ENCODE results near the gene CORO7.
A peak's percentile ranks its signal among the peaks of the same experiment; 100 is the strongest.

The CORO7 gene

GRCh38 chr16:4378161-4378666 lies 38.2 kb downstream of the CORO7 start:
- H3K9me3 Mint-ChIP-seq, result no peaks in the 10 kb centered on the region
- peaks cover 18% of the 10 kb centered on the region for H3K36me3 Mint-ChIP-seq
- ATAC-seq (ENCODE audit: low read depth) (no peak), DNase-seq (ENCODE audit: low spot score in 2 of 2) (no peak)
- H3K27me3 Mint-ChIP-seq, result no peaks in the 10 kb centered on the region
- peak overlapping the region; percentile 51 for H3K27ac Mint-ChIP-seq
- peaks cover 5% of the 10 kb centered on the region for H3K4me1 Mint-ChIP-seq
- H3K4me3 Mint-ChIP-seq, result no peak overlapping the region

DNA sequence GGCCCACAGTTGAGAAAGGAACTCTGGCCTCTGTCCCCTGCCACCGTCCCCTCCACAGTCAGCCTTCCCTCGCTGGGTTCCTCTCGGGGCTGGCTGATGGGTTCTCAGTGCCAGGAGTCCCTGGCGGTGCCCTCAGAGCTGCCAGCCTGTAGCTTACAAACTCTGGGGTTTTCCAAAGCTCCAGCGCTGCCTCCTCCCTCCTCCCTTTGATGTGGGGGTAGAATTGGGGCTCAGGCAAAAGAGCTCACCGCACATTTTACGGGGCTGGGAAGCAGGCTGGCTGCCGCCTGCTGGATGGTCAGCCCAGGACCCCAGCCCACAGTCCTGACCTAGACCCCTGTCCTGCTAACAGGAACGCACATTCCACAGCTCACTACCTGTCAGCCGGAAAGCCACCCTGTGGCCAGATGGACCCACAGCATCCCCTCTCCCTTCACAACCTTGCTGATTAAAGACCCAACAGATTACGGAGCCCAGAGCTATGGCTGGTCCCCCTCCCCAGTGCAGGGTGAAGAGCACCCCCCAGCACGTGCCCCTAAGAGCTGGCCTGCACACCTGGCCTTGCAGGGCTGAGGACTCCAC lies 38.7 kb downstream of the CORO7 start:
- DNase-seq (ENCODE audit: low spot score in 2 of 2) (no peak), ATAC-seq (ENCODE audit: low read depth) (no peak)
- no peaks in the 10 kb centered on the region for H3K27me3 Mint-ChIP-seq
- H3K9me3 Mint-ChIP-seq, result no peaks in the 10 kb centered on the region
- H3K4me3 Mint-ChIP-seq, result no peak overlapping the region
- H3K4me1 Mint-ChIP-seq, result peaks cover 10% of the 10 kb centered on the region
- H3K36me3 Mint-ChIP-seq, result peaks cover 13% of the 10 kb centered on the region
- peak overlapping the region; percentile 51 for H3K27ac Mint-ChIP-seq

DNA sequence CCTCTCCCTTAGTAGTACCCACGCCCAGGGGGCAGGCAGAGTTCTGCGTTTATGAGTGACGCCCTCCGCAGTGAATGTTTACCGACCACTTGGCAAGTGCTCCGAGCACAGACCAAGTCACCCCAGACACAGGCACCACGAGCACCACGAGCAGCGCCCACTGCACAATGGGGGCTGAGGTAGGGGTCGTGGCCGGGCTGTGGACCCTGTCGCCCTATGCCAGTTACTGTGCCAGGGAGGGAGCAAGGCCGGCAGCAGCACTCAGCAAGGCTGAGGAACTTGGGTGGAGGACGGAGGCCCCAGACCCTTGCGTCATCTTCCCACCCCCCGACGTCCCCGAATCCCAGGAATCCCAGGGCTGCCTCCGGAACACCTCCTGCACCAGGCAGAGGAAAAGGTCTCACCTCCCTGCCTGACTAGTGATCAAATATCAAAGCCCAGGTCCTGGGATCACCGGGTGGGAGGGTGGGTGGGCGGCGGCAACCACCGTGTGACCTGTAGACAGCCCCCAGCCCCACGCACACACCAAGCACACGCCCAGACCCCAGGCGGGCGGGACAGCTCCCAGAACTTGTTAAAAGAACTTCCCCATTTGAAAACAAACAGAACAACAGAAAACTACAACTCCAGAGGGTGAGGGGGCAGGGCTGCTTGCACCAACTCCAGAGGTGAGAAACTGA lies 39.4 kb downstream of the CORO7 start:
- peaks cover 12% of the 10 kb centered on the region for H3K36me3 Mint-ChIP-seq
- no peak overlapping the region for H3K4me3 Mint-ChIP-seq

GRCh38 chr16:4376126-4376892 lies 40.1 kb downstream of the CORO7 start:
- Mint-ChIP-seq H3K36me3 (peaks cover 10% of the 10 kb centered on the region), H3K4me3 (no peak overlapping the region), H3K27me3 (no peaks in the 10 kb centered on the region), H3K9me3 (no peaks in the 10 kb centered on the region), H3K4me1 (peaks cover 13% of the 10 kb centered on the region), H3K27ac (no peak overlapping the region)
- ATAC-seq (ENCODE audit: low read depth), result no peak
- DNase-seq (ENCODE audit: low spot score in 2 of 2), result no peak

More for the DNA sequence above, 39.4 kb downstream of the CORO7 start:
- ATAC-seq (ENCODE audit: low read depth), result no peak
- Mint-ChIP-seq H3K4me1 (peaks cover 13% of the 10 kb centered on the region), H3K9me3 (no peaks in the 10 kb centered on the region), H3K27ac (no peak overlapping the region), H3K27me3 (no peaks in the 10 kb centered on the region)
- DNase-seq (ENCODE audit: low spot score in 2 of 2), result no peak

DNA sequence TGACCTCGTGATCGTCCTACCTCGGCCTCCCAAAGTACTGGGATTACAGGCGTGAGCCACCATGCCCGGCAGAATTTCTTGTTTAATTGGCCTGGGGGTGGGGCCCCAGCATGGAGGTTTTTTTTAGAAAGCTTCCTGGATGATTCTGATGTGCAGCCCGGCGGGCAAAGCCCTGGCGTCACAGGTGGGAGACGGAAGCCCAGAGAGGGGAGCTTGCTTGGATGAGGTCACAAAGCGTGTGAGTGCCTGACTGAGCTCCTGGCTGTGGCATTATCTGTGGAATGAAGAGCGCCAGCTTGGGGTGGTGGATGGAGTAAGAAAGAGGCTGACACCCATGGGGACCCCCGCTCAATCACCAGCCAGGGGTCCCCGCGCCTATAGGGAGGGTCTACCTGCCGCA lies 40.7 kb downstream of the CORO7 start:
- no peak for DNase-seq (ENCODE audit: low spot score in 2 of 2)
- peaks cover 10% of the 10 kb centered on the region for H3K36me3 Mint-ChIP-seq
- no peak for ATAC-seq (ENCODE audit: low read depth)
- peaks cover 13% of the 10 kb centered on the region for H3K4me1 Mint-ChIP-seq
- H3K27ac Mint-ChIP-seq, result no peak overlapping the region
- no peak overlapping the region for H3K4me3 Mint-ChIP-seq
- H3K9me3 Mint-ChIP-seq, result no peaks in the 10 kb centered on the region
- no peaks in the 10 kb centered on the region for H3K27me3 Mint-ChIP-seq

DNA sequence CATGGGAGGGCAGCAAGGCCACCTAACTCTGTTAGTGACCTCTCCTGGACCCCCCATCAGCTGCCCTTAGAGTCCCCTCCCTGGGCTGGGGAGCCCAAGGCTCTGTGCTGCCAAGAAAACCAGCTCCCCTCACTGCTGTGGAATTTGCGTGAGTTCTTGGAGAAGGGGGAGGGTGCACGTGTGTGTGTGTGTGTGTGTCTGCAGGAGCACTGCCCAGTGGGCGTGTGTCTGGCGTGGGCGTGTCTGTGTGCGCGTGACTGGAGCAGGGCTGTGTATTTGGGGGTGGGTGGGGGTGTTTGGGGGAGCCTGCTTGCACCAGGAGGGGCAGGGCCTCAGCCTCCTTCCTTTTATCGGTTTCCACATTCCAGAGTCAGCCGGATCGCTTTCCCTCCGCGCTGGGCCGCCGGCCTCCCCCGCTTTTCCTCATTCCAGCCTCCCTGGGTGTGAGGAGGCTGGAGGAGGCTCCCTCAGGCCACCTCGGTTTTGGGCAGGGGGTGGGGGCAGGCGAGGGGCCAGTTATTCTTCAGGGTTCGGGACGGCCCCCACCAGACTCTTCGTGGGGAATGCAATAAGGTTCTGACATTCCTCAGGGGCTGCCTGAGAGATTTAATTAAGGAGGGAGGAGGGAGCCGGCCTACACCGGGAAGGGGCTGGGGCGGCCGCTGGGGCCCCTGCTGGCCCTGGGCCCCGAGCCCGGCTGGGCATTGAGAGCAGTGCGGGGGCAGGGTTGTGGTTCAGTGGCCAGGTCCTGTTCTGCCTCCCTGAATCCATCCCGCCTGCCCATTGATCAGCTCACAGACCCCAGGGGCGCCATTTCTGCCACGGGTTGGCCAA lies 42.3 kb downstream of the CORO7 start:
- no peaks in the 10 kb centered on the region for H3K9me3 Mint-ChIP-seq
- H3K36me3 Mint-ChIP-seq, result peaks cover 7% of the 10 kb centered on the region
- no peak overlapping the region for H3K27ac Mint-ChIP-seq
- DNase-seq (ENCODE audit: low spot score in 2 of 2) (no peak), ATAC-seq (ENCODE audit: low read depth) (no peak)
- no peak overlapping the region for H3K4me3 Mint-ChIP-seq
- no peaks in the 10 kb centered on the region for H3K27me3 Mint-ChIP-seq
- peaks cover 13% of the 10 kb centered on the region for H3K4me1 Mint-ChIP-seq

GRCh38 chr16:4373356-4373908 lies 43.0 kb downstream of the CORO7 start:
- Mint-ChIP-seq H3K9me3 (no peaks in the 10 kb centered on the region), H3K4me1 (peaks cover 13% of the 10 kb centered on the region), H3K36me3 (peaks cover 7% of the 10 kb centered on the region), H3K27ac (no peak overlapping the region), H3K4me3 (no peak overlapping the region), H3K27me3 (no peaks in the 10 kb centered on the region)
- ATAC-seq (ENCODE audit: low read depth) (no peak), DNase-seq (ENCODE audit: low spot score in 2 of 2) (no peak)

DNA sequence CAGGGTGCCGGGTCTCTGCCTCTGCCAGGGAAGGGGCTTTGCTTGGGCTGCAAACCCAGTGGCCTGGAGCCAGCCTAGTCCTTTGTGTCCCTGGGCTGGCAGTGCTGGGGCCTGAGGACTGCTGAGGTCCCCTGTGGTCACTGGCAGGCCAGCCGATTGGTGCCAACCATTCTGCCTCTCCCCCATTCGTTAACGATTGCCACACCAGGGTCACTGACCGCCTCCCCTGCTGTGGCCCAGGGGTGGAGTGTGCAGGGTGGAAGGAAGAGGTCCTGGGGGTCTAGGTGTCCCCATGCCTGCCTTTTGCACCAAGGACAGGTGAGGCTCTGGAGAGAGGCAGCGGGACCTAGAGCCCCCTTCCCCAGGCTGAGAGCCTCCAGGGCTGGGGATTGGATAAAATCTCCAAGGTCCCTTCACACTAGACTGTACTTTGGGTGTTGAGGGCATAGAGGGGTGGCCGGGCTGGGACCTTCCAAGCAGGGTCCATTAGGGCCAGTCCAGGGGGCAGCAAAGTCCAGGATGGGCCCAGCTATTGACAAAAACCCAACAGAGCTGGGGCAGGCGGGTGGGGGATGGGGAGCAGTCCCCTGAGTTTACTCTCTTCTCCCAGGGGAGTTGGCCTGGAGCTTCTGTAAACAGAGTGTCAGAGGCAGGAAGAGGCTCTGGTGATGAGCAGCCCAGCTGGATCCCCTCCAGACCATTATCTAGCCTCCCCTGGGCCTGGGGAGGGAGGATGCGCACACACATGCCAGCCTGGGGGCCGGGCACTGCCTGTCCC lies 43.6 kb downstream of the CORO7 start:
- no peak overlapping the region for H3K27ac Mint-ChIP-seq
- peaks cover 7% of the 10 kb centered on the region for H3K36me3 Mint-ChIP-seq
- peaks cover 13% of the 10 kb centered on the region for H3K4me1 Mint-ChIP-seq
- DNase-seq (ENCODE audit: low spot score in 2 of 2) (peak in 1 of 2 donors; percentile 43), ATAC-seq (ENCODE audit: low read depth) (peak; percentile 59)
- H3K27me3 Mint-ChIP-seq, result no peaks in the 10 kb centered on the region
- H3K4me3 Mint-ChIP-seq, result peak overlapping the region; percentile 75
- H3K9me3 Mint-ChIP-seq, result no peaks in the 10 kb centered on the region

DNA sequence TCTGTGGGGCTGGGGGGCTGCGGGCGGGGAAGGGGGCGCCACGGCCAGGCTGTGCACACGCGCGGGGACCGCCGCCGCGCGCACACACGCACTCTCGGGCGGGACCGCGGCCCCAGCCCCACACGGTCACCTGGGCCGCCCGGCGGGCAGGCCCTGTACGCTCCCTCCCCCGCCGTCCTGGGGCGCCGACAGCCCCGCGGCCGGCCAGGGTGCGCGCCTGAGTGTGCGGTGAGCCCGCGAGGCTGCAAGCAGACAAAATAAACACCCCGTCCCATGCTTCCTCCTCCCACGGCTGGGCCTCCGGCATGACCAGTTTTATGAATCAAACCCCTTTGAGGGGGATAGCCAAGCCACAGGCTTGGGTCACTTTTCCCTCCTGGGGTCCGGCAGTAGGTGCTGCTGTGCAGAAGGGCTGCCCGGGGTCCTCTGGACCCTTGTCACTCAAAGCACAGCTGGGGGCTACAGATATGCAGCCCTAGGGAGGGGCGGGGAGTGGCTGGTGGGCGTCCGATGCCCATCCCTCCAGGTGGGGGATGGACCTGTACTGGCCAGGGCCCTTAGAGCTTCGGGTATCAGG lies 44.3 kb downstream of the CORO7 start:
- Mint-ChIP-seq H3K4me1 (peaks cover 18% of the 10 kb centered on the region), H3K27ac (no peak overlapping the region), H3K9me3 (no peaks in the 10 kb centered on the region), H3K27me3 (no peaks in the 10 kb centered on the region), H3K36me3 (peaks cover 12% of the 10 kb centered on the region), H3K4me3 (peak overlapping the region; percentile 75)
- peak; percentile 59 for ATAC-seq (ENCODE audit: low read depth)
- DNase-seq (ENCODE audit: low spot score in 2 of 2), result no peak

GRCh38 chr16:4371357-4372000 lies 44.9 kb downstream of the CORO7 start, which contains the start of gene VASN:
Gene VASN (plus strand): TSS chr16:4371848. CDS start chr16:4380878, 9,030 bp downstream.
- Mint-ChIP-seq H3K4me3 (peak within 1 kb of the TSS; percentile 75), H3K9me3 (no peaks in the 10 kb centered on the region), H3K27me3 (no peaks in the 10 kb centered on the region), H3K27ac (no peak within 1 kb of the TSS), H3K4me1 (peaks cover 23% of the 10 kb centered on the region), H3K36me3 (peaks cover 10% of the 10 kb centered on the region)
- DNase-seq (ENCODE audit: low spot score in 2 of 2) (peak; percentile 57 to 84), ATAC-seq (ENCODE audit: low read depth) (peak; percentile 80)

DNA sequence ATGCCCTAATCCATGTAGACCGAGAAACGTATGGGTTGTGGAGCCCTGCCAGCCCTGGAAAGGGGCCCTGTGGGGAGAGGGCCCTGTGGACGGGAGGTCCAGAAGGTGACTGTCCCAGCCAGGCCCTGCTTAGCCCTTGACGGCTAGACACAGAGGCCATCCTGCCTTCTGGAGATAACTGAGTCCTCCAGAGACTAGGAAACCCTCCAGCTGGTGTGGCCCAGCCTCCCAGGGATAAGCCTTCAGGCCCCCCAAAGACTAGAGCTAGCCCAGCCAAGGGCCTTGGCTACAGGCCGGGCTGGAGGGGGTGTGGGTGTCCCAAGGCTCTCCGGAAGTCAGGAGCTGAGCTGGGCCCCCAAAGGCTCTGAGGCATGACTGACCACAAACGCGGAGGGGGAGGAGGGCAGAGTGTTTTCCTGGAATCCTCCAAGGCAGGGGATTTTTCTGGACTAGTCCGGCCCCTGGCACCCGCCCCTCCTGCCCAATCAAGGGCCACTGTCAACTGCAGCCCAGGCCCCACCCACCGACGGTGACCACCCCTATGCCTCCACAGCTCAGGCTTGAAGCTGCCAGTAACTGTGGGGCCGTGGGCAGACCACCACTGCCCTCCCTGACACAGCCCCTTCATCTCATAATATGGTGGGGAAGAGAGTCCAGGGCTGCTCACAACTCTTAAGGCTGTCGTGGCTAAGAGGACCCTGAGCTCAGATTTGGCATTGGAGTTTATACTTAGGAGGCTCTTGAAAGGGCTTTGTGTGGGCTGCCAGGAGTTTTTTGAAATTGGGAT lies 45.6 kb downstream of the CORO7 start:
- H3K4me3 Mint-ChIP-seq, result no peak overlapping the region

More for the DNA sequence above, 45.6 kb downstream of the CORO7 start:
- Mint-ChIP-seq H3K27me3 (no peaks in the 10 kb centered on the region), H3K36me3 (peaks cover 10% of the 10 kb centered on the region), H3K9me3 (no peaks in the 10 kb centered on the region), H3K4me1 (peaks cover 24% of the 10 kb centered on the region), H3K27ac (no peak overlapping the region)
- DNase-seq (ENCODE audit: low spot score in 2 of 2), result no peak
- no peak for ATAC-seq (ENCODE audit: low read depth)

Data from memory B cell (primary cell).